Measurements from ENCODE around the gene CD300H. TPM values are rescaled to one million over a fixed set of nuclear protein-coding genes. Genes with fewer than 3 reads are reported as not detected.

The CD300H gene
- total RNA-seq, 1 donor from 2014 or later: not detected

GRCh38 chr17:74601944-74602572, 34.7 kb upstream of the CD300H start:
- peaks cover 6% of the 10 kb centered on the region for H3K27me3 ChIP-seq (ENCODE audit: control insufficient read depth, insufficient read depth, low read length)
- TF ChIP-seq CTCF (IDR thresholded peaks at IDR 0.05; ENCODE audit: insufficient read depth, low read length, severe bottlenecking): peak; percentile 68
- no peak overlapping the region for H3K4me3 ChIP-seq (ENCODE audit: low read depth, low read length)
- peak; percentile 22 for DNase-seq (ENCODE audit: low read depth)
- no peaks in the 10 kb centered on the region for H3K36me3 ChIP-seq (ENCODE audit: control insufficient read depth, insufficient read depth, low read length)
- FAIRE-seq: no peak

- no peak for FAIRE-seq
- no peak for TF ChIP-seq CTCF (IDR thresholded peaks at IDR 0.05; ENCODE audit: insufficient read depth, low read length, severe bottlenecking)
- no peak overlapping the region for H3K4me3 ChIP-seq (ENCODE audit: low read depth, low read length)
- H3K27me3 ChIP-seq (ENCODE audit: control insufficient read depth, insufficient read depth, low read length): peaks cover 12% of the 10 kb centered on the region
- no peaks in the 10 kb centered on the region for H3K36me3 ChIP-seq (ENCODE audit: control insufficient read depth, insufficient read depth, low read length)
- DNase-seq (ENCODE audit: low read depth): peak; percentile 62
Measured at GRCh38 chr17:74599448-74599939, 32.2 kb upstream of the CD300H start.

- Histone ChIP-seq H3K36me3 (ENCODE audit: control insufficient read depth, insufficient read depth, low read length) (no peaks in the 10 kb centered on the region), H3K4me3 (ENCODE audit: low read depth, low read length) (no peak overlapping the region), H3K27me3 (ENCODE audit: control insufficient read depth, insufficient read depth, low read length) (peaks cover 12% of the 10 kb centered on the region)
- FAIRE-seq (no peak), DNase-seq (ENCODE audit: low read depth) (no peak)
- no peak for TF ChIP-seq CTCF (IDR thresholded peaks at IDR 0.05; ENCODE audit: insufficient read depth, low read length, severe bottlenecking)
Measured at GRCh38 chr17:74599023-74599399, 31.7 kb upstream of the CD300H start.

GRCh38 chr17:74598346-74599022, 31.2 kb upstream of the CD300H start:
- FAIRE-seq (no peak), DNase-seq (ENCODE audit: low read depth) (no peak)
- Histone ChIP-seq H3K27me3 (ENCODE audit: control insufficient read depth, insufficient read depth, low read length) (peaks cover 9% of the 10 kb centered on the region), H3K4me3 (ENCODE audit: low read depth, low read length) (no peak overlapping the region), H3K36me3 (ENCODE audit: control insufficient read depth, insufficient read depth, low read length) (no peaks in the 10 kb centered on the region)
- no peak for TF ChIP-seq CTCF (IDR thresholded peaks at IDR 0.05; ENCODE audit: insufficient read depth, low read length, severe bottlenecking)

- FAIRE-seq (no peak), DNase-seq (ENCODE audit: low read depth) (no peak)
- peaks cover 8% of the 10 kb centered on the region for H3K27me3 ChIP-seq (ENCODE audit: control insufficient read depth, insufficient read depth, low read length)
- H3K36me3 ChIP-seq (ENCODE audit: control insufficient read depth, insufficient read depth, low read length): no peaks in the 10 kb centered on the region
- TF ChIP-seq CTCF (IDR thresholded peaks at IDR 0.05; ENCODE audit: insufficient read depth, low read length, severe bottlenecking): no peak
- no peak overlapping the region for H3K4me3 ChIP-seq (ENCODE audit: low read depth, low read length)
Measured at GRCh38 chr17:74597069-74597790, 29.9 kb upstream of the CD300H start.
